RWPE1 (cell line): ENCODE measurements around the gene JDP2.

Source experiments
- CTCF ChIA-PET: fragments of 350-600 bp; sonication (Branson Sonifier 250); formaldehyde crosslinking; extraction: SDS; loops from one replicate; lab custom pipeline; 2021; lab: Yijun Ruan, JAX
- POLR2A ChIA-PET: fragments of 400-600 bp; formaldehyde crosslinking; extraction: SDS; loops from one replicate; lab custom pipeline; 2020; ENCODE audit warnings: antibody characterized with exemption; ENCODE audit not compliant: low non-redundant PET; lab: Yijun Ruan, JAX
- DNase-seq: peaks from one replicate; pipeline ENCODE4 v3.0.0; 2012; ENCODE audit warnings: low spot score
- H3K27ac ChIP-seq: fragments of 450-650 bp; 2 replicates; pipeline ENCODE4 v1.5.1; 2017
- TF ChIP-seq, protein P1 (sequence below): fragments of 450-650 bp; conservative IDR thresholded peaks from 2 replicates; pipeline ENCODE4 v1.5.1; 2017; ENCODE audit warnings: low read depth, mild to moderate bottlenecking

The JDP2 gene

GRCh38 chr14:75406102-75406501, 21.7 kb upstream of the JDP2 start:
- H3K27ac ChIP-seq, result no peak overlapping the region
- POLR2A ChIA-PET, result no interaction called here
- TF ChIP-seq, protein P1, sequence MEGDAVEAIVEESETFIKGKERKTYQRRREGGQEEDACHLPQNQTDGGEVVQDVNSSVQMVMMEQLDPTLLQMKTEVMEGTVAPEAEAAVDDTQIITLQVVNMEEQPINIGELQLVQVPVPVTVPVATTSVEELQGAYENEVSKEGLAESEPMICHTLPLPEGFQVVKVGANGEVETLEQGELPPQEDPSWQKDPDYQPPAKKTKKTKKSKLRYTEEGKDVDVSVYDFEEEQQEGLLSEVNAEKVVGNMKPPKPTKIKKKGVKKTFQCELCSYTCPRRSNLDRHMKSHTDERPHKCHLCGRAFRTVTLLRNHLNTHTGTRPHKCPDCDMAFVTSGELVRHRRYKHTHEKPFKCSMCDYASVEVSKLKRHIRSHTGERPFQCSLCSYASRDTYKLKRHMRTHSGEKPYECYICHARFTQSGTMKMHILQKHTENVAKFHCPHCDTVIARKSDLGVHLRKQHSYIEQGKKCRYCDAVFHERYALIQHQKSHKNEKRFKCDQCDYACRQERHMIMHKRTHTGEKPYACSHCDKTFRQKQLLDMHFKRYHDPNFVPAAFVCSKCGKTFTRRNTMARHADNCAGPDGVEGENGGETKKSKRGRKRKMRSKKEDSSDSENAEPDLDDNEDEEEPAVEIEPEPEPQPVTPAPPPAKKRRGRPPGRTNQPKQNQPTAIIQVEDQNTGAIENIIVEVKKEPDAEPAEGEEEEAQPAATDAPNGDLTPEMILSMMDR, result no peak
- CTCF ChIA-PET, result no interaction called here
- no peak for DNase-seq

GRCh38 chr14:75406856-75407255, 21.0 kb upstream of the JDP2 start:
- CTCF ChIA-PET, result no interaction called here

DNA sequence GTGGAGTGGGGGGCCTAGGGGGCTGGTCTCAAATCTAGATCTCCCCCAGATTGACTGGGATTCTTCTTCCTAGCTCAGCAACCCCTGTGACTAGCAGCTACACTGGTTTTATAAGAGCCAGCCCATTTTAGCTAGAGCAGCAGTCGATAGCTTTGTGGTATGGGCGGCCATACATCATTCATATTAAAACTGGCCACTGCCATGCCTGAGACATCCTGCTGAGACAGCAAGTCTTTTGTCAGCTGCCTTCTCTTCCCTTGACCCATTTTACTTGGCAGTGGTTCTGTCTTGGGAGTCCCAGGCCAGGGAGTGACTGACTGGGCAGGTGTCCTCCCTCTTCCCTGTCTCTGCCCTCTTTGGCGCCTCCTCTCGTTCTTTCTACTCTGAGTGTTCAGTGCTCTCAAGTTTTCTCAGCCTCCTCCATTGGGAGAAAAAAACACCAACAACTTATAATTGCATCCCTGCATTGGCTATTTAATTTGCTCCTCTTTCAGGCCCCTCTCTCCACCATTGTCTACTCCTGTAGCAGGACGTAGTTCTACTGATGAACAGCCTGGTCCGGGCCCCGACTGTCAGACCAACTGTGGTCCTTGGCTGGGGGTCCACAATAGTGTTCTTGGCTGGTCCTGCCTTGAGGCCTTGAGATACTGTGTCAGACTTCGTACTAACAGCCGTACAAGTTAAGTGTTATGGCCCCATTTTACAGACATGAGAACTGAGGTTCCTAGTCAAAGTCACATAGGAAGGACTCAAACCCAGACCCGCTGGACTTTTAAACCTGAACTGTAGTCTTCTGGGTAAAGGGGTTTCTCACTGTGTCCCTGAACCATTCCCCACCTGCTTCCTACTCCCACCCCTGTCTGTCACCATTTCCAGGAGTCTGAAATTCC, 18.3 kb upstream of the JDP2 start:
- CTCF ChIA-PET, result interaction anchor here (0.9 kb wide), 1 partner anchor 41 kb away, joined by 3 read pairs; no protein-coding TSS in a partner anchor
- TF ChIP-seq, protein P1, result no peak
- POLR2A ChIA-PET, result no interaction called here
- DNase-seq, result no peak
- no peak overlapping the region for H3K27ac ChIP-seq

More at GRCh38 chr14:75406856-75407255, 21.0 kb upstream of the JDP2 start:
- no peak overlapping the region for H3K27ac ChIP-seq
- POLR2A ChIA-PET, result no interaction called here
- TF ChIP-seq, protein P1, result no peak
- DNase-seq, result no peak

GRCh38 chr14:75411214-75411540, 16.6 kb upstream of the JDP2 start:
- ChIA-PET CTCF (no interaction called here), POLR2A (no interaction called here)
- DNase-seq, result no peak
- H3K27ac ChIP-seq, result no peak overlapping the region
- TF ChIP-seq, protein P1, result no peak

DNA sequence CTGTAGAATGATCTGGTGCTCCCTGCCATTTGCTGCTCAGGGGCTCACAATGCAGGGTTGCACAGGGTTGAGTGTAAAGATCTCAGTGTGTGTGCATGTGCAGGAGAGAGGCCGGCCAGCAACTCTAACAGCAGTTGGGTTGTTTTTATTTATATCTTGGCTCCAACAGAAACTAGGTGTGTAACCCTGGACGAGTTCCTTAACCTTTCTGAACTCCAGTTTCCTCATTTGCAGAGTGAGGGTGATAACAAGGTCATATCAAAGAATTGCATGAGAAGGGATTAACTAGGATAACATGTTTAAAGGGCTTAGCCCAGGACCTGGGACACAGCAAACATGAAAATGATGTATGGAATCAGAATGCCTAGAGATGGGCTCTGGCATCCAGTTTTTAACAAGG, 14.8 kb upstream of the JDP2 start:
- TF ChIP-seq, protein P1, result no peak
- CTCF ChIA-PET, result no interaction called here
- no peak for DNase-seq
- H3K27ac ChIP-seq, result no peak overlapping the region
- POLR2A ChIA-PET, result no interaction called here

DNA sequence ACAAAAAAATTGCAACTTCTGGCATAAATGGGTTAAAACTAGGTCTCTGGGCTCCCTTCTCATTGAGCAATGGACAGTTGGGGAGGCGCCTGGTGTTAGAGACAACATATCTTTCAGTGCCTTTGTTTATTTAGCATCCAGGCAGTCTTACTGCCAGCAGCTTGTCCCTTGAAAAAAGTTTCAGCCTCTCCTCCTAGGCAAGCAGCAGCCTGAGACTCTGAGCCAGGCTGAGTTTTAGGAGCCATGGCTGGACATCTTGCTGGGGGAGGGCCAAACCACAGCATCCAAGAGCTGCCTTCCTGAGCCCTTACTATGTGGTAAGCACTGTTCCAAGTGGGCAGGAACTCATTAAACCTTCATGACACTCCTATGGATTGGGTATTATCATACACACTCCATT, 10.1 kb upstream of the JDP2 start:
- 0 out of 2 replicates have a peak overlapping the region, but pooled peaks have one; percentile 22 for H3K27ac ChIP-seq
- no peak for DNase-seq
- ChIA-PET CTCF (no interaction called here), POLR2A (no interaction called here)
- TF ChIP-seq, protein P1, result no peak
